ENCODE results near the gene RPS18.

Gene RPS18

DNA sequence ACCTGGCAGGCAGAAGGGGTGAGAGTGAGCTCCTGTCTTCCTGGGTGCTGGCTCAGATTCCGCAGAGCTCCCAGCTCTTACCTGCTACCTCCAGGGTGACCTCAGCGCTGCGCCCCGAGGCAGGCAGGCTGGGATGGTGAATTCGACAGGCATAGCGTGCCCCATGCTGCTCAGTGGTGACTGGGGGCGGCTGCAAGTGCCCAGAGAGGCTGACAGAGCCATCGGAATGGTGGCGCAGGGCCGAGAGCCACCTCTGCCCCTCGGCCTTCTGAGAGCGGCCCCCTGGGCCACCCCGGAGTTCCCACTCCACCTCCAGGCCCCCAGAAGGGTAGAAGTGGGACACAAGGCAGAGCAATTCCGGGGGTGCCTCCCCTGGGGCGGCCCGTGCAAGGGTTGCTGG is 32.3 kb downstream of the RPS18 start:
- TF ChIP-seq TEAD4 (IDR thresholded peaks at IDR 0.05) (no peak), EP300 (IDR thresholded peaks at IDR 0.05; ENCODE audit: borderline replicate concordance) (no peak), NFIC (IDR thresholded peaks at IDR 0.05) (no peak), ZBTB7A (IDR thresholded peaks at IDR 0.05; ENCODE audit: low read depth) (no peak), RAD21 (IDR thresholded peaks at IDR 0.05; ENCODE audit: low read depth) (no peak), CEBPB (IDR thresholded peaks at IDR 0.05) (no peak), YY1 (IDR thresholded peaks at IDR 0.05; ENCODE audit: low read depth) (no peak), TCF12 (IDR thresholded peaks at IDR 0.05; ENCODE audit: low read depth) (no peak), FOXM1 (IDR thresholded peaks at IDR 0.05; ENCODE audit: borderline replicate concordance, low read depth) (no peak), CREB1 (IDR thresholded peaks at IDR 0.05; ENCODE audit: low read depth) (no peak), EGR1 (IDR thresholded peaks at IDR 0.05) (no peak), TAF1 (IDR thresholded peaks at IDR 0.05; ENCODE audit: low read depth) (no peak)
- TF ChIP-seq, protein P1, sequence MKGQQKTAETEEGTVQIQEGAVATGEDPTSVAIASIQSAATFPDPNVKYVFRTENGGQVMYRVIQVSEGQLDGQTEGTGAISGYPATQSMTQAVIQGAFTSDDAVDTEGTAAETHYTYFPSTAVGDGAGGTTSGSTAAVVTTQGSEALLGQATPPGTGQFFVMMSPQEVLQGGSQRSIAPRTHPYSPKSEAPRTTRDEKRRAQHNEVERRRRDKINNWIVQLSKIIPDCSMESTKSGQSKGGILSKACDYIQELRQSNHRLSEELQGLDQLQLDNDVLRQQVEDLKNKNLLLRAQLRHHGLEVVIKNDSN (IDR thresholded peaks at IDR 0.05) = no peak
- TF ChIP-seq, protein P2, sequence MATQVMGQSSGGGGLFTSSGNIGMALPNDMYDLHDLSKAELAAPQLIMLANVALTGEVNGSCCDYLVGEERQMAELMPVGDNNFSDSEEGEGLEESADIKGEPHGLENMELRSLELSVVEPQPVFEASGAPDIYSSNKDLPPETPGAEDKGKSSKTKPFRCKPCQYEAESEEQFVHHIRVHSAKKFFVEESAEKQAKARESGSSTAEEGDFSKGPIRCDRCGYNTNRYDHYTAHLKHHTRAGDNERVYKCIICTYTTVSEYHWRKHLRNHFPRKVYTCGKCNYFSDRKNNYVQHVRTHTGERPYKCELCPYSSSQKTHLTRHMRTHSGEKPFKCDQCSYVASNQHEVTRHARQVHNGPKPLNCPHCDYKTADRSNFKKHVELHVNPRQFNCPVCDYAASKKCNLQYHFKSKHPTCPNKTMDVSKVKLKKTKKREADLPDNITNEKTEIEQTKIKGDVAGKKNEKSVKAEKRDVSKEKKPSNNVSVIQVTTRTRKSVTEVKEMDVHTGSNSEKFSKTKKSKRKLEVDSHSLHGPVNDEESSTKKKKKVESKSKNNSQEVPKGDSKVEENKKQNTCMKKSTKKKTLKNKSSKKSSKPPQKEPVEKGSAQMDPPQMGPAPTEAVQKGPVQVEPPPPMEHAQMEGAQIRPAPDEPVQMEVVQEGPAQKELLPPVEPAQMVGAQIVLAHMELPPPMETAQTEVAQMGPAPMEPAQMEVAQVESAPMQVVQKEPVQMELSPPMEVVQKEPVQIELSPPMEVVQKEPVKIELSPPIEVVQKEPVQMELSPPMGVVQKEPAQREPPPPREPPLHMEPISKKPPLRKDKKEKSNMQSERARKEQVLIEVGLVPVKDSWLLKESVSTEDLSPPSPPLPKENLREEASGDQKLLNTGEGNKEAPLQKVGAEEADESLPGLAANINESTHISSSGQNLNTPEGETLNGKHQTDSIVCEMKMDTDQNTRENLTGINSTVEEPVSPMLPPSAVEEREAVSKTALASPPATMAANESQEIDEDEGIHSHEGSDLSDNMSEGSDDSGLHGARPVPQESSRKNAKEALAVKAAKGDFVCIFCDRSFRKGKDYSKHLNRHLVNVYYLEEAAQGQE (IDR thresholded peaks at IDR 0.05; ENCODE audit: low read depth) = no peak
- TF ChIP-seq, protein P3, sequence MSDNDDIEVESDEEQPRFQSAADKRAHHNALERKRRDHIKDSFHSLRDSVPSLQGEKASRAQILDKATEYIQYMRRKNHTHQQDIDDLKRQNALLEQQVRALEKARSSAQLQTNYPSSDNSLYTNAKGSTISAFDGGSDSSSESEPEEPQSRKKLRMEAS (IDR thresholded peaks at IDR 0.05) = no peak

DNA sequence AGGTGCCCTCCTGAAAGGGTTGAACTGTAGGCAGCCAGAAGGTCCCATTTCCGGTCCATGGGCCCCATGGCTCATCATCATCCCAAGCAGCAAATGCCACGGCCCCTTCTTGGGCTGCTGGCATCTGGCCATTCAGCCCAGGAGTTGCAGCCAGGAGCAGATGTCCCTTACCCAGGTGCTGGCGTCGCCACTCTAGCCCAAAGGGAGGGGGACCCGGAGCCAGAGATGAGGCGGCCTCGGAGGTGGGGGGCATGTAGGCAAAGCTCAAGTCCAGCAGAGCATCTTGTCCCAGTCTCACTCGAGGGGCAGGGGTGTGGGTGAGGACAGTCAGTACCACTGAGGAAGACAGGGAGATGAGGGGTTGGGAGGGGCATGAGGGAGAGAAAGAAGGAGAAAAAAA is 33.2 kb downstream of the RPS18 start:
- TF ChIP-seq EGR1 (IDR thresholded peaks at IDR 0.05) (no peak), TAF1 (IDR thresholded peaks at IDR 0.05; ENCODE audit: low read depth) (no peak), CREB1 (IDR thresholded peaks at IDR 0.05; ENCODE audit: low read depth) (no peak), TCF12 (IDR thresholded peaks at IDR 0.05; ENCODE audit: low read depth) (no peak), FOXM1 (IDR thresholded peaks at IDR 0.05; ENCODE audit: borderline replicate concordance, low read depth) (no peak), ZBTB7A (IDR thresholded peaks at IDR 0.05; ENCODE audit: low read depth) (no peak), TEAD4 (IDR thresholded peaks at IDR 0.05) (no peak), RAD21 (IDR thresholded peaks at IDR 0.05; ENCODE audit: low read depth) (no peak), EP300 (IDR thresholded peaks at IDR 0.05; ENCODE audit: borderline replicate concordance) (no peak), YY1 (IDR thresholded peaks at IDR 0.05; ENCODE audit: low read depth) (no peak), CEBPB (IDR thresholded peaks at IDR 0.05) (no peak), NFIC (IDR thresholded peaks at IDR 0.05) (no peak)
- TF ChIP-seq, protein P3 (IDR thresholded peaks at IDR 0.05) = no peak
- TF ChIP-seq, protein P1 (IDR thresholded peaks at IDR 0.05) = no peak
- TF ChIP-seq, protein P2 (IDR thresholded peaks at IDR 0.05; ENCODE audit: low read depth) = no peak

DNA sequence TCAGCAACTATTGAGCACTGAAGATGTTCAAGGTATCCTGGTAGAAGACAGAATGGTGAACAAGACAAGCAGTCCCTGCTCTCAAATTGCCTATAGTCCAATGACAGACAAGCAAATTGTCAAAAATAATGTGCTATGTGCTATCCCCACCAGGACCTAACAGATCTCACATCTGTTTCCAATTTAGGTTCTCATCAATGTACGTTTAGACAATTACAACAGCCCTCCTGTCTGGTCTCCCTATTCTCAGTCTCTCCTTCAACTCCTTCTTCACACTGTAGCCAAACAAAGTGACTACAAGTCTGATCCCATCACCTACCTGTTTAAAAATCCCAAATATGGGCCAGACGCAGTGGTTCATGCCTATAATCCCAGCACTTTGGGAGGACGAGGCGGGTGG is 34.5 kb downstream of the RPS18 start:
- TF ChIP-seq FOXM1 (IDR thresholded peaks at IDR 0.05; ENCODE audit: borderline replicate concordance, low read depth) = no peak
- TF ChIP-seq TAF1 (IDR thresholded peaks at IDR 0.05; ENCODE audit: low read depth) = no peak
- TF ChIP-seq CREB1 (IDR thresholded peaks at IDR 0.05; ENCODE audit: low read depth) = no peak
- TF ChIP-seq NFIC (IDR thresholded peaks at IDR 0.05) = no peak
- no peak for TF ChIP-seq EP300 (IDR thresholded peaks at IDR 0.05; ENCODE audit: borderline replicate concordance)
- no peak for TF ChIP-seq ZBTB7A (IDR thresholded peaks at IDR 0.05; ENCODE audit: low read depth)

DNA sequence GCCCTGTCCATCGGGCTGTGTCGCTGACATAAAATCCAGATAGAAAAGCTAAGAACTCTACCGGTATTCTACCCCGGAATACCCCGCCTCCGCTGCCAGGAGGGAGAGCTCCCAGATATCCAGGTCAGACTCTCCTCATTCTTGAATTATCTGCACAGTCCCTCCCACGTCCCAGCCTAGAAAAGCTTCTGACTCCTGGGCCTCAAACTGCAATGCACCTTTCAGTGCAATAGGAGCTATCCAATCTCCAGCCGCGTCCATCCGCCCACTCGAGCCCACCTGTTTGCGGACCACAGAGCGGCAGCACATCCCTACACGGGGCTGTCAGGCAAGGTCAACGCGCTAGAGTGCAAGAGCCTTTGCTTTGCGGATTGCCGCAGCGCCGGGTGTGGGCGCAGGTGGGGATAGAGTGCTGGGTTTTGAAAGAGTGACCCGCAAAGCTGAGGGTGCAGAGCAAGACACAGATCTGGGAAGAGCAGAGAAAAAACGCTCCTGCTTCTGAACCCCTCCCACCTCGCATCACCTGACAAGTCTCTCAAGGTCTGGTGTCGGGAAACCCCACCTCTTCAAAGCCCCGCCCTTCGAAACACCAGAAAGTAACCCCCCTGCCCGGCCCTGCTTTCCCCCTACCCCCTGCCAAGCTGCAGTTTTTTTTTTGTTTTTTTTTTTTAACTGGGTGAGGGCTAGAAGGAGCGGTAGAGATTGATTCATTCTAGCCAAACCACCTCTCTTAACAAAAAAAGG is 40.7 kb downstream of the RPS18 start:
- TF ChIP-seq YY1 (IDR thresholded peaks at IDR 0.05; ENCODE audit: low read depth) (no peak), CREB1 (IDR thresholded peaks at IDR 0.05; ENCODE audit: low read depth) (no peak), FOXM1 (IDR thresholded peaks at IDR 0.05; ENCODE audit: borderline replicate concordance, low read depth) (no peak), EGR1 (IDR thresholded peaks at IDR 0.05) (peak; percentile 74), TEAD4 (IDR thresholded peaks at IDR 0.05) (no peak), ZBTB7A (IDR thresholded peaks at IDR 0.05; ENCODE audit: low read depth) (peak; percentile 60; the same call in 1 of the 2 replicates), TCF12 (IDR thresholded peaks at IDR 0.05; ENCODE audit: low read depth) (no peak), CEBPB (IDR thresholded peaks at IDR 0.05) (no peak), NFIC (IDR thresholded peaks at IDR 0.05) (no peak), TAF1 (IDR thresholded peaks at IDR 0.05; ENCODE audit: low read depth) (no peak)
- TF ChIP-seq, protein P3 (IDR thresholded peaks at IDR 0.05) = no peak
- TF ChIP-seq, protein P1 (IDR thresholded peaks at IDR 0.05) = peak; percentile 83

Measured in Ishikawa (cell line).